ENCODE measurements around the gene NCBP2L. TPM values are rescaled to one million over a fixed set of nuclear protein-coding genes. Genes with fewer than 3 reads are reported as not detected.
A peak's percentile ranks its signal among the peaks of the same experiment; 100 is the strongest.

The NCBP2L gene
- polyA plus RNA-seq, 2 of the 4 experiments (the other 2 are of a cell fraction): not detected

DNA sequence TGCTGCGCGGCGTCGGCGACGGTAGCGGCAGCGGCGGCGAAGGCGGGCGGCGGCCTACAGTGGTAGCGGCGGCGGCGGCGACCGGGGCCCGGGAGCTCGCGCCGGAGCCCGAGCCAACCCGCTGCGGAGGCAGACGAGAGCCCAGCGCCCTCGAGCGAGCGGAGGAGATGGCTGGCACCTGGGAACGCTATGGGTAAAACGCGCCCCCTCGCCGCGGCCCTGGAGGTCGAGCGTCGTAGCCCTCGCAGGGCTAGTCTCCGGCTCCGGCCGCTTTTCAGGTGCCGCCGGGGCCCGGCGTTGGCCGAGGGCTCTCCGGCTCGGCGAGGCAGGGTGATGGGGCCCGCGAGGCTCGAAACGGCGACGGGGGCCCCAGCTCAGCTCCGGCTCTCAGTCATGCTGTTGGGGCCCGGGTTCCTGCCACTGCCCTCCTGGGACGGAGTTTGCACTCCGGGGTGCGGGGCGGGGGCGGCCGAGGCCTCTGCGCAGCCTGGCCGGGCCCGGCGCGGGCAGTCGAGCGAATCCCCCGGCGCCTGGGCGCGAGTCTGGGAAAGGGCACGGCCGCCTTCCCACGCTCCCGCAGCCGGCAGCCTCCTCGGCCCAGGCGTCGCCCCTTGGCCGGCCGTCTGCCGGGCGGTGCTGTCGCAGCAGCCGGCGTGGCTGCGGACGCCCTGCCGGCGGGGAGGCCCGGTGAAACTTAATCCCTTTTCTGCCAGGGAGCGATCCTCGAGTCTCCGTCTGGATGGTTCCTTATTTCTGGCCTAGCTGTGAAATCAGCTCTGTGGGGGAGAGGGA is 48.9 kb downstream of the NCBP2L start:
- Histone ChIP-seq H3K4me3 (peak overlapping the region; percentile 61), H3K4me2 (peak overlapping the region; percentile 94), H3K27ac (peak overlapping the region; percentile 79 to 93), H3K4me1 (peaks cover 13% of the 10 kb centered on the region), H3K9me3 (no peaks in the 10 kb centered on the region)
- ATAC-seq: peak; percentile 79 to 85
- no peak for TF ChIP-seq TFCP2L1 (CRISPR knock-in tag; IDR thresholded peaks at IDR 0.05)
- no peak for TF ChIP-seq POLR2AphosphoS2 (conservative IDR thresholded peaks at IDR 0.05; ENCODE audit: low read length)
- no peak for TF ChIP-seq RFX5 (IDR thresholded peaks at IDR 0.05)
- TF ChIP-seq SMC3 (IDR thresholded peaks at IDR 0.05): no peak
- TF ChIP-seq, protein P1, sequence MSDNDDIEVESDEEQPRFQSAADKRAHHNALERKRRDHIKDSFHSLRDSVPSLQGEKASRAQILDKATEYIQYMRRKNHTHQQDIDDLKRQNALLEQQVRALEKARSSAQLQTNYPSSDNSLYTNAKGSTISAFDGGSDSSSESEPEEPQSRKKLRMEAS (IDR thresholded peaks at IDR 0.05): peak; percentile 58
- TF ChIP-seq, protein P2, sequence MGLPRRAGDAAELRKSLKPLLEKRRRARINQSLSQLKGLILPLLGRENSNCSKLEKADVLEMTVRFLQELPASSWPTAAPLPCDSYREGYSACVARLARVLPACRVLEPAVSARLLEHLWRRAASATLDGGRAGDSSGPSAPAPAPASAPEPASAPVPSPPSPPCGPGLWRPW (IDR thresholded peaks at IDR 0.05): no peak
- TF ChIP-seq SREBF2 (IDR thresholded peaks at IDR 0.05): no peak
- TF ChIP-seq, protein P3, sequence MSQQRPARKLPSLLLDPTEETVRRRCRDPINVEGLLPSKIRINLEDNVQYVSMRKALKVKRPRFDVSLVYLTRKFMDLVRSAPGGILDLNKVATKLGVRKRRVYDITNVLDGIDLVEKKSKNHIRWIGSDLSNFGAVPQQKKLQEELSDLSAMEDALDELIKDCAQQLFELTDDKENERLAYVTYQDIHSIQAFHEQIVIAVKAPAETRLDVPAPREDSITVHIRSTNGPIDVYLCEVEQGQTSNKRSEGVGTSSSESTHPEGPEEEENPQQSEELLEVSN (IDR thresholded peaks at IDR 0.05; ENCODE audit: borderline replicate concordance, low read depth): peak; percentile 47; the same call in 1 of the 2 replicates
- TF ChIP-seq RCOR1 (IDR thresholded peaks at IDR 0.05; ENCODE audit: low read depth, low read length): no peak
- TF ChIP-seq JUN (IDR thresholded peaks at IDR 0.05): peak in 1 of 2 experiments; percentile 28; a peak in 2 of 5 replicates
- TF ChIP-seq KDM1A (IDR thresholded peaks at IDR 0.05; ENCODE audit: low read depth): no peak
- TF ChIP-seq, protein P4, sequence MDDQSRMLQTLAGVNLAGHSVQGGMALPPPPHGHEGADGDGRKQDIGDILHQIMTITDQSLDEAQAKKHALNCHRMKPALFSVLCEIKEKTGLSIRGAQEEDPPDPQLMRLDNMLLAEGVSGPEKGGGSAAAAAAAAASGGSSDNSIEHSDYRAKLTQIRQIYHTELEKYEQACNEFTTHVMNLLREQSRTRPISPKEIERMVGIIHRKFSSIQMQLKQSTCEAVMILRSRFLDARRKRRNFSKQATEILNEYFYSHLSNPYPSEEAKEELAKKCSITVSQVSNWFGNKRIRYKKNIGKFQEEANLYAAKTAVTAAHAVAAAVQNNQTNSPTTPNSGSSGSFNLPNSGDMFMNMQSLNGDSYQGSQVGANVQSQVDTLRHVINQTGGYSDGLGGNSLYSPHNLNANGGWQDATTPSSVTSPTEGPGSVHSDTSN (IDR thresholded peaks at IDR 0.05): no peak
- TF ChIP-seq, protein P5, sequence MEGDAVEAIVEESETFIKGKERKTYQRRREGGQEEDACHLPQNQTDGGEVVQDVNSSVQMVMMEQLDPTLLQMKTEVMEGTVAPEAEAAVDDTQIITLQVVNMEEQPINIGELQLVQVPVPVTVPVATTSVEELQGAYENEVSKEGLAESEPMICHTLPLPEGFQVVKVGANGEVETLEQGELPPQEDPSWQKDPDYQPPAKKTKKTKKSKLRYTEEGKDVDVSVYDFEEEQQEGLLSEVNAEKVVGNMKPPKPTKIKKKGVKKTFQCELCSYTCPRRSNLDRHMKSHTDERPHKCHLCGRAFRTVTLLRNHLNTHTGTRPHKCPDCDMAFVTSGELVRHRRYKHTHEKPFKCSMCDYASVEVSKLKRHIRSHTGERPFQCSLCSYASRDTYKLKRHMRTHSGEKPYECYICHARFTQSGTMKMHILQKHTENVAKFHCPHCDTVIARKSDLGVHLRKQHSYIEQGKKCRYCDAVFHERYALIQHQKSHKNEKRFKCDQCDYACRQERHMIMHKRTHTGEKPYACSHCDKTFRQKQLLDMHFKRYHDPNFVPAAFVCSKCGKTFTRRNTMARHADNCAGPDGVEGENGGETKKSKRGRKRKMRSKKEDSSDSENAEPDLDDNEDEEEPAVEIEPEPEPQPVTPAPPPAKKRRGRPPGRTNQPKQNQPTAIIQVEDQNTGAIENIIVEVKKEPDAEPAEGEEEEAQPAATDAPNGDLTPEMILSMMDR (IDR thresholded peaks at IDR 0.05): no peak
- no peak for FAIRE-seq
- DNase-seq (ENCODE audit: low read depth in 1 of 2, low spot score in 1 of 2): peak; percentile 25 to 56
- 0% methylated on average over 9 of the region's 100 CpGs for WGBS (ENCODE audit: missing lambda C conversion rate)
- POLR2A ChIA-PET: interaction anchor here (0.6 kb wide), 1 partner anchor 110 kb away, joined by 3 read pairs; no protein-coding TSS in a partner anchor
- CTCF ChIA-PET: interaction anchor here (0.8 to 1.4 kb wide), 4 partner anchors 40 to 220 kb away, joined by 3 read pairs; no protein-coding TSS in a partner anchor

DNA sequence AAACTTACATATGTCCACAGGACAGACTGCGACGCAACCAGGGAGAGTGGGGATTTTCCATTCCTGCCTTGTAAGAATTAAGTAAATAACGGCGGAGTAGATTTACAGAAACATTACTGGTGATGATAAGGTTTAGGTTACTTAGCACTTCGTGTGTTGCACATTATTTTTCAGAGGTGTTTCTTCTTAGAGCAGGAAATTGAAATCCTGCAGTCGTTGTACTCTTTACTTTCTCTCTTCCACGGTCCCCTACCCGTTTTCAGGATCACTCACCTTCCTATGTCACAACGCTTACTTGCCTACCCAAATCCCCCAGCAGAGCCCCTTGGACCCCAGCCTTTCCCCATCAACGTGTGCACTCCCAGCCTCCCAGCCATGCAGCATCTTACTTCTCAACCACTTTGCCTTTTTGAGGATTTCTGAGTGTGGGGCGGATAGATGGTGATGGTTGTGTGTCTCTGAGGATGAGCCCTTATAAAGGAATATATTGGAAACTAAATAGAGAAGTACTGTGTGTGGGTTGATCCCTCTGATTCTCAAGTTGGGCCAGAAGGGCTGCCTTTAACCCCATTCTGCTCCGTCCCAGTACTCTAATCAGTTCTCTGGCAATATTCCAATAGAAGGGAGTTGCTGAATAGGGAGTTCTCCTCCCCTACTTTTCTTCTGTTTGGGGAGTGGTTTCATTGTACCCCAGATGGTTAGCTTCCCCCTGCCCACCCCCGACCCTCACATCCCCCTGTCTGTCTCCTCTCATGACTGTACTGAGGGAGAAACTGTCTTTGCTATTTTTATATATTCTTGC is 49.7 kb downstream of the NCBP2L start:
- peak overlapping the region; percentile 79 to 93 for H3K27ac ChIP-seq
- H3K9me3 ChIP-seq: no peaks in the 10 kb centered on the region
- WGBS (ENCODE audit: missing lambda C conversion rate): 25% methylated on average over 13 of the region's 13 CpGs
- ChIA-PET POLR2A (no interaction called here), CTCF (interaction anchor here (0.6 to 1.4 kb wide), 3 partner anchors 48 to 156 kb away, joined by 3 read pairs; no protein-coding TSS in a partner anchor)
- H3K4me2 ChIP-seq: peak overlapping the region; percentile 94
- DNase-seq (ENCODE audit: low read depth in 1 of 2, low spot score in 1 of 2) (no peak), ATAC-seq (no peak), FAIRE-seq (no peak)
- TF ChIP-seq, protein P2 (IDR thresholded peaks at IDR 0.05): no peak
- TF ChIP-seq RARB (CRISPR knock-in tag; IDR thresholded peaks at IDR 0.05) (no peak), FOSL2 (IDR thresholded peaks at IDR 0.05) (no peak), FOSL2 (CRISPR knock-in tag; IDR thresholded peaks at IDR 0.05) (no peak), NFE2L2 (conservative IDR thresholded peaks at IDR 0.05; ENCODE audit: low read length) (no peak), JUN (IDR thresholded peaks at IDR 0.05) (no peak), CBX8 (IDR thresholded peaks at IDR 0.05) (no peak), TP53 (CRISPR knock-in tag; IDR thresholded peaks at IDR 0.05) (no peak), FOSB (CRISPR knock-in tag; IDR thresholded peaks at IDR 0.05) (no peak), GATA3 (IDR thresholded peaks at IDR 0.05; ENCODE audit: borderline replicate concordance) (no peak), NPAS2 (CRISPR knock-in tag; IDR thresholded peaks at IDR 0.05; ENCODE audit: borderline replicate concordance) (no peak), CHD4 (IDR thresholded peaks at IDR 0.05; ENCODE audit: borderline replicate concordance) (no peak), CEBPB (IDR thresholded peaks at IDR 0.05) (no peak), JUNB (IDR thresholded peaks at IDR 0.05) (no peak), EP300 (IDR thresholded peaks at IDR 0.05) (no peak), BHLHE40 (IDR thresholded peaks at IDR 0.05; ENCODE audit: low read depth, low read length) (no peak), MAZ (IDR thresholded peaks at IDR 0.05; ENCODE audit: borderline replicate concordance, low read depth, low read length) (no peak)
- TF ChIP-seq, protein P3 (IDR thresholded peaks at IDR 0.05; ENCODE audit: borderline replicate concordance, low read depth): no peak
- TF ChIP-seq, protein P6, sequence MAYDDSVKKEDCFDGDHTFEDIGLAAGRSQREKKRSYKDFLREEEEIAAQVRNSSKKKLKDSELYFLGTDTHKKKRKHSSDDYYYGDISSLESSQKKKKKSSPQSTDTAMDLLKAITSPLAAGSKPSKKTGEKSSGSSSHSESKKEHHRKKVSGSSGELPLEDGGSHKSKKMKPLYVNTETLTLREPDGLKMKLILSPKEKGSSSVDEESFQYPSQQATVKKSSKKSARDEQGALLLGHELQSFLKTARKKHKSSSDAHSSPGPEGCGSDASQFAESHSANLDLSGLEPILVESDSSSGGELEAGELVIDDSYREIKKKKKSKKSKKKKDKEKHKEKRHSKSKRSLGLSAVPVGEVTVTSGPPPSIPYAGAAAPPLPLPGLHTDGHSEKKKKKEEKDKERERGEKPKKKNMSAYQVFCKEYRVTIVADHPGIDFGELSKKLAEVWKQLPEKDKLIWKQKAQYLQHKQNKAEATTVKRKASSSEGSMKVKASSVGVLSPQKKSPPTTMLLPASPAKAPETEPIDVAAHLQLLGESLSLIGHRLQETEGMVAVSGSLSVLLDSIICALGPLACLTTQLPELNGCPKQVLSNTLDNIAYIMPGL (CRISPR knock-in tag; IDR thresholded peaks at IDR 0.05; ENCODE audit: borderline replicate concordance): no peak
- peaks cover 13% of the 10 kb centered on the region for H3K4me1 ChIP-seq
- peak overlapping the region; percentile 61 for H3K4me3 ChIP-seq
